Liver (tissue), 9 donors: ENCODE results near the gene WARS2. TPM values are rescaled to one million over a fixed set of nuclear protein-coding genes. Genes with fewer than 3 reads are reported as not detected.

Experiments used
- DNase-seq: peaks from one replicate; pipeline ENCODE4 v3.0.0-alpha.2; 2017; ENCODE audit warnings: low spot score
- H3K27ac ChIP-seq, 2 donors: one replicate each; pipeline ENCODE4 v1.7.0; 2013; ENCODE audit warnings: inconsistent platforms in 2 of 2, low read length in 2 of 2, control low read depth in 1 of 2, low read depth in 1 of 2, mild to moderate bottlenecking in 1 of 2
- H3K27me3 ChIP-seq, 4 donors: one replicate each; pipeline versions ENCODE4 v1.6.1 to v1.7.0; 2013; ENCODE audit warnings: low read length in 3 of 4, inconsistent platforms in 1 of 4, mild to moderate bottlenecking in 1 of 4, moderate library complexity in 1 of 4; ENCODE audit not compliant: control insufficient read depth in 4 of 4, insufficient read depth in 4 of 4
- H3K36me3 ChIP-seq, 4 donors: one replicate each; pipeline versions ENCODE4 v1.6.1 to v1.7.0; 2013; ENCODE audit warnings: low read length in 3 of 4, mild to moderate bottlenecking in 3 of 4, low read depth in 1 of 4, moderate library complexity in 1 of 4; ENCODE audit not compliant: control insufficient read depth in 4 of 4, insufficient read depth in 3 of 4
- H3K4me1 ChIP-seq, 4 donors: one replicate each; pipeline versions ENCODE4 v1.6.1 to v1.7.0; 2013; ENCODE audit warnings: low read length in 3 of 4, mild to moderate bottlenecking in 3 of 4, moderate library complexity in 1 of 4; ENCODE audit not compliant: control insufficient read depth in 4 of 4, insufficient read depth in 4 of 4
- H3K4me3 ChIP-seq, 3 donors: one replicate each; pipeline versions ENCODE4 v1.6.1 to v1.7.0; 2013; ENCODE audit warnings: low read length in 3 of 3, control low read depth in 1 of 3, low read depth in 1 of 3, mild to moderate bottlenecking in 1 of 3
- H3K9ac ChIP-seq, 2 donors: one replicate each; pipeline ENCODE4 v1.7.0; 2013; ENCODE audit warnings: low read length in 2 of 2, mild to moderate bottlenecking in 2 of 2, moderate library complexity in 2 of 2, control low read depth in 1 of 2, low read depth in 1 of 2
- H3K9me3 ChIP-seq, 4 donors: one replicate each; pipeline versions ENCODE4 v1.6.1 to v1.7.0; 2013; ENCODE audit warnings: low read length in 3 of 4; ENCODE audit not compliant: control insufficient read depth in 4 of 4
- ATF3 ChIP-seq: IDR thresholded peaks from 2 replicates; pipeline ENCODE4 v1.6.1; 2016; ENCODE audit warnings: antibody characterized with exemption
- FOXA1 ChIP-seq: IDR thresholded peaks from 2 replicates; pipeline ENCODE4 v1.6.1; 2016; ENCODE audit warnings: antibody characterized with exemption
- GABPA ChIP-seq, 2 donors: IDR thresholded peaks in 1 of 2; conservative IDR thresholded peaks in 1 of 2; 2 replicates each; pipeline ENCODE4 v1.6.1; 2016; ENCODE audit warnings: antibody characterized with exemption in 2 of 2, mild to moderate bottlenecking in 1 of 2, moderate library complexity in 1 of 2
- HNF4A ChIP-seq, 2 donors: conservative IDR thresholded peaks; 2 replicates each; pipeline ENCODE4 v1.6.1; 2016; ENCODE audit warnings: antibody characterized with exemption in 2 of 2, mild to moderate bottlenecking in 2 of 2
- HNF4G ChIP-seq: IDR thresholded peaks from 2 replicates; pipeline ENCODE4 v1.6.1; 2016; ENCODE audit warnings: antibody characterized with exemption
- JUND ChIP-seq, 2 donors: IDR thresholded peaks; 2 replicates each; pipeline ENCODE4 v1.6.1; 2016; ENCODE audit warnings: antibody characterized with exemption in 2 of 2
- MAX ChIP-seq: IDR thresholded peaks from 2 replicates; pipeline ENCODE4 v1.6.1; 2016; ENCODE audit warnings: antibody characterized with exemption
- NR2F2 ChIP-seq: IDR thresholded peaks from 2 replicates; pipeline ENCODE4 v1.6.1; 2016; ENCODE audit warnings: antibody characterized with exemption
- RAD21 ChIP-seq, 2 donors: IDR thresholded peaks; 2 replicates each; pipeline ENCODE4 v1.6.1; 2016; ENCODE audit warnings: antibody characterized with exemption in 2 of 2, mild to moderate bottlenecking in 2 of 2
- REST ChIP-seq: IDR thresholded peaks from 2 replicates; pipeline ENCODE4 v1.6.1; 2016; ENCODE audit warnings: antibody characterized with exemption, mild to moderate bottlenecking
- RXRA ChIP-seq, 2 donors: IDR thresholded peaks; 2 replicates each; pipeline ENCODE4 v1.6.1; 2017 to 2018; ENCODE audit warnings: antibody characterized with exemption in 2 of 2, mild to moderate bottlenecking in 1 of 2
- TAF1 ChIP-seq: conservative IDR thresholded peaks from 2 replicates; pipeline ENCODE4 v1.6.1; 2016; ENCODE audit warnings: antibody characterized with exemption, mild to moderate bottlenecking
- YY1 ChIP-seq: IDR thresholded peaks from 2 replicates; pipeline ENCODE4 v1.6.1; 2016; ENCODE audit warnings: antibody characterized with exemption, mild to moderate bottlenecking
- WGBS: extraction: QIAGEN DNeasy Blood & Tissue Kit; methylation state at CpG from one replicate; pipeline ENCODE4 v1.1.7; 2013; 5-methylcytosine and 5-hydroxymethylcytosine counted together
- polyA plus RNA-seq, 2 donors: library from polyadenylated mRNA; stranded (reverse) in 1 of 2; unstranded in 1 of 2; fragments of 200-250 nt in 1 of 2; fragments of >200 nt in 1 of 2; fragmentation: Nextera tagmentation in 1 of 2; extraction: Ambion mirVana in 1 of 2; gene quantifications; one replicate each; pipeline versions ENCODE4 v1.2.1 to v1.2.3, GENCODE V29; 2013 to 2015
- total RNA-seq, 2 donors: library from RNA; depleted of rRNA; stranded (reverse); fragments of >200 nt; gene quantifications; one replicate each; pipeline ENCODE4 v1.2.3, GENCODE V29; 2014
- TF ChIP-seq, protein P1 (sequence below): fragments of 150-350 bp; IDR thresholded peaks from 2 replicates; pipeline ENCODE4 v1.5.1; 2017; ENCODE audit warnings: improper control_type of control experiment, low read depth, low read length; ENCODE audit not compliant: missing input control
- donor health status: healthy.
- donor health status: healthy.
- donor health status: healthy.
- donor health status: healthy.
- donor health status: healthy.

The WARS2 gene
- total and polyA plus RNA-seq, 4 donors = 3.5 to 14.5 (median 7.0) TPM

DNA sequence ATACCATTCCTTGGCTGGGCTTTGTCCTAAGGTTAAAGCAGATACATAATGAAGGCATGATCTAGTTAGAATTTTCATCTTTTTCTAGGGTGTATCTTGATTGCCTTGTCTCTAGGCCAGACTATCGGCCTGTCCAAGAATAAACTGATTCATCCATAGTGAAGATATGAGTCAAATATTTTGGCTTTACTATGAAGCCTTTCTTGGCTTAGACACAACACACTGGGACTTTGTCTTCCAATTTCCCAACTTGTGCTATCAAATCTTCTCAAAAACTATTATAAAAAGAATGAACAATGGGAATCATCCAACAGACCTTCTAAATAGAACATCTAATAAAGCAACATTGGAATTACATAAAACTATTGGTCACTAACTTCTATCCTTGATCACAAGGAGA lies 64.8 kb downstream of the WARS2 start:
- 90% methylated on average over 1 of the region's 1 CpG for WGBS
- H3K4me3 ChIP-seq = no peak overlapping the region
- H3K27ac ChIP-seq = no peak overlapping the region
- TF ChIP-seq TAF1 (no peak), RXRA (IDR thresholded peaks at IDR 0.05) (no peak), YY1 (no peak), FOXA1 (no peak), NR2F2 (no peak), RAD21 (IDR thresholded peaks at IDR 0.05) (no peak), MAX (no peak), REST (no peak), HNF4G (no peak), ATF3 (no peak), HNF4A (conservative IDR thresholded peaks at IDR 0.05) (no peak), GABPA (IDR thresholded peaks at IDR 0.05 in 1 of 2, conservative IDR thresholded peaks at IDR 0.05 in 1 of 2) (no peak), JUND (IDR thresholded peaks at IDR 0.05) (no peak)
- TF ChIP-seq, protein P1, sequence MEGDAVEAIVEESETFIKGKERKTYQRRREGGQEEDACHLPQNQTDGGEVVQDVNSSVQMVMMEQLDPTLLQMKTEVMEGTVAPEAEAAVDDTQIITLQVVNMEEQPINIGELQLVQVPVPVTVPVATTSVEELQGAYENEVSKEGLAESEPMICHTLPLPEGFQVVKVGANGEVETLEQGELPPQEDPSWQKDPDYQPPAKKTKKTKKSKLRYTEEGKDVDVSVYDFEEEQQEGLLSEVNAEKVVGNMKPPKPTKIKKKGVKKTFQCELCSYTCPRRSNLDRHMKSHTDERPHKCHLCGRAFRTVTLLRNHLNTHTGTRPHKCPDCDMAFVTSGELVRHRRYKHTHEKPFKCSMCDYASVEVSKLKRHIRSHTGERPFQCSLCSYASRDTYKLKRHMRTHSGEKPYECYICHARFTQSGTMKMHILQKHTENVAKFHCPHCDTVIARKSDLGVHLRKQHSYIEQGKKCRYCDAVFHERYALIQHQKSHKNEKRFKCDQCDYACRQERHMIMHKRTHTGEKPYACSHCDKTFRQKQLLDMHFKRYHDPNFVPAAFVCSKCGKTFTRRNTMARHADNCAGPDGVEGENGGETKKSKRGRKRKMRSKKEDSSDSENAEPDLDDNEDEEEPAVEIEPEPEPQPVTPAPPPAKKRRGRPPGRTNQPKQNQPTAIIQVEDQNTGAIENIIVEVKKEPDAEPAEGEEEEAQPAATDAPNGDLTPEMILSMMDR = no peak
- no peaks in the 10 kb centered on the region for H3K36me3 ChIP-seq
- no peak overlapping the region for H3K9ac ChIP-seq
- no peaks in the 10 kb centered on the region for H3K27me3 ChIP-seq
- no peak for DNase-seq
- no peaks in the 10 kb centered on the region for H3K9me3 ChIP-seq
- no peaks in the 10 kb centered on the region for H3K4me1 ChIP-seq

DNA sequence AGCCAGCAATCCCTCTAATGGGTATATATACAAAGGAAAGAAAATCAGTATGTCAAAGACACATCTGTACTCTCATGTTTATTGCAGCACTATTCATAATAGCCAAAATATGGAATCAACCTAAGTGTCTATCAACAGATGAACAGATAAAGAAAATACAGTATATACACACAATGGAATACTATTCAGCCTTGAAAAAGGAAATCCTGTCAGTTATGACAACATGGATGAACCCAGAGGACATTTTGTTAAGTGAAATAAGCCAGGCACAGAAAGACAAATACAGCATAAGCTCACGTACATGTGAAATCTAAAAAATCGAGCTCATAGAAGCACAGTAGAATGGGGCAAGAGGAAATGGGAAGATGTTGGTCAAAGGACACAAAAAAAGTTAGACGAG lies 69.1 kb downstream of the WARS2 start:
- Histone ChIP-seq H3K36me3 (no peaks in the 10 kb centered on the region), H3K27me3 (no peaks in the 10 kb centered on the region), H3K9ac (no peak overlapping the region), H3K27ac (no peak overlapping the region), H3K4me1 (no peaks in the 10 kb centered on the region), H3K4me3 (no peak overlapping the region), H3K9me3 (no peaks in the 10 kb centered on the region)
- TF ChIP-seq RAD21 (IDR thresholded peaks at IDR 0.05) = no peak
- WGBS = over 99% methylated on average over 3 of the region's 3 CpGs
- DNase-seq = no peak

DNA sequence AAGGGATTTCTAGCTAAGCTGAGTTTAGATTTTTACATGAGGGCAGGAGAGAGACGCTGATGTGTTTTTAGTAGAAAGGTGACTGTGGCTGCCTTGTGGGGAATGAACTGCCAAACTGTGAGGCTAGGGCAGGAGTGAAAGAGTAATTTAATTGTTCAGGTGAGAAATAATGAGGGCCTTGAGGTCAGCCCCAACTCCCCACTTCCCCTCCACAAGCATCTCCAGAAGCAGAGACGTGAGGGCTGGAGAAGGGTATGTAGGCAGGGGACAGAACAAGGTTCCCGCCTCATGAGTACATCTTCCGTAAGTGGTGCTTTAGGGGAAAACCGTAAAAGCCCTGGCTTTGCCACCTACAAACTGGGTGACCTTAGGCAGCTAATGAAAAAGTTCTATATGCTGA lies 70.8 kb downstream of the WARS2 start:
- 94% methylated on average over 5 of the region's 5 CpGs for WGBS
- TF ChIP-seq REST (no peak), FOXA1 (no peak), ATF3 (no peak)
- DNase-seq = no peak

More for the DNA sequence above, 70.8 kb downstream of the WARS2 start:
- no peak overlapping the region for H3K9ac ChIP-seq
- H3K27ac ChIP-seq = no peak overlapping the region
- H3K9me3 ChIP-seq = no peaks in the 10 kb centered on the region
- no peaks in the 10 kb centered on the region for H3K4me1 ChIP-seq
- H3K36me3 ChIP-seq = no peaks in the 10 kb centered on the region
- no peaks in the 10 kb centered on the region for H3K27me3 ChIP-seq
- no peak overlapping the region for H3K4me3 ChIP-seq
